CD14-positive monocyte (primary cell): ENCODE results near the gene LDLRAD2. TPM values are rescaled to one million over a fixed set of nuclear protein-coding genes. Genes with fewer than 3 reads are reported as not detected.
"Not testable (repeated sequence)": the region's sequence is repeated elsewhere in the genome, so short reads cannot be mapped to it uniquely, and the experiment has no call there.

Experiments used
- DNase-seq, 3 donors: peaks; one replicate each; pipeline ENCODE4 v3.0.0-alpha.2; 2011 to 2022
- H2AFZ ChIP-seq: 2 replicates; pipeline ENCODE4 v1.6.0; 2012; ENCODE audit warnings: mild to moderate bottlenecking, low read depth, low read length, inconsistent platforms; ENCODE audit not compliant: insufficient read depth, poor library complexity, severe bottlenecking
- H3K27ac ChIP-seq, 2 donors: 1 replicate in 1 of 2; 2 replicates in 1 of 2; pipeline ENCODE4 v1.5.1; 2012 to 2013; ENCODE audit warnings: low read length in 2 of 2, control low read depth in 1 of 2, inconsistent platforms in 1 of 2, low read depth in 1 of 2, mild to moderate bottlenecking in 1 of 2
- H3K27me3 ChIP-seq, 2 donors: one replicate each; pipeline versions ENCODE4 v1.6.0 to v1.6.1; 2011 to 2013; ENCODE audit warnings: low read length in 2 of 2; ENCODE audit not compliant: control insufficient read depth in 2 of 2, insufficient read depth in 2 of 2
- H3K36me3 ChIP-seq, 2 donors: replicated peaks in 1 of 2; 1 replicate in 1 of 2; 2 replicates in 1 of 2; pipeline versions ENCODE4 v1.5.1 to v1.6.1; 2012 to 2013; ENCODE audit warnings: low read length in 2 of 2, control low read depth in 1 of 2, inconsistent platforms in 1 of 2, mild to moderate bottlenecking in 1 of 2; ENCODE audit not compliant: insufficient read depth in 2 of 2, control insufficient read depth in 1 of 2
- H3K4me1 ChIP-seq, 2 donors: 1 replicate in 1 of 2; 2 replicates in 1 of 2; pipeline versions ENCODE4 v1.5.1 to v1.6.1; 2012 to 2013; ENCODE audit warnings: low read length in 2 of 2, control low read depth in 1 of 2, inconsistent platforms in 1 of 2, mild to moderate bottlenecking in 1 of 2, moderate library complexity in 1 of 2; ENCODE audit not compliant: insufficient read depth in 2 of 2, control insufficient read depth in 1 of 2
- H3K4me2 ChIP-seq: replicated peaks from 2 replicates; pipeline ENCODE3; 2012; ENCODE audit warnings: low read length, moderate library complexity, mild to moderate bottlenecking; ENCODE audit not compliant: poor library complexity, severe bottlenecking; ENCODE audit errors: extremely low read depth
- H3K4me3 ChIP-seq, 3 experiments: fragments of 200-600 bp in 1 of 3; sonication (generic) in 1 of 3; replicated peaks in 1 of 3; 1 replicate in 2 of 3; 2 replicates in 1 of 3; pipeline ENCODE4 v1.5.1; 2011 to 2013; ENCODE audit warnings: low read length in 3 of 3, mild to moderate bottlenecking in 3 of 3, control low read depth in 2 of 3, low read depth in 2 of 3, inconsistent platforms in 1 of 3, moderate library complexity in 1 of 3
- H3K79me2 ChIP-seq: 2 replicates; pipeline ENCODE4 v1.6.0; 2012; ENCODE audit warnings: mild to moderate bottlenecking, control low read depth, inconsistent platforms, low read length, moderate library complexity; ENCODE audit not compliant: insufficient read depth
- H3K9ac ChIP-seq: 2 replicates; pipeline ENCODE4 v1.6.0; 2017; ENCODE audit warnings: low read length, mild to moderate bottlenecking; ENCODE audit not compliant: insufficient read depth, poor library complexity, severe bottlenecking
- H3K9me3 ChIP-seq, 2 donors: replicated peaks in 1 of 2; 1 replicate in 1 of 2; 2 replicates in 1 of 2; pipeline versions ENCODE4 v1.5.1 to v1.6.1; 2012 to 2013; ENCODE audit warnings: low read length in 2 of 2, control low read depth in 1 of 2; ENCODE audit not compliant: control insufficient read depth in 1 of 2, insufficient read depth in 1 of 2
- H4K20me1 ChIP-seq: 2 replicates; pipeline ENCODE4 v1.6.0; 2012; ENCODE audit warnings: mild to moderate bottlenecking, low read length, control low read depth, moderate library complexity; ENCODE audit not compliant: insufficient read depth
- H3K27ac Mint-ChIP-seq, 7 donors: one replicate each; pipeline ENCODE4 v1.8.0; 2020; ENCODE audit warnings: mild to moderate bottlenecking in 7 of 7, mixed read lengths in 7 of 7, moderate library complexity in 6 of 7, inconsistent platforms in 2 of 7
- H3K27me3 Mint-ChIP-seq, 3 donors: one replicate each; pipeline ENCODE4 v1.8.0; 2021 to 2022; ENCODE audit warnings: low read depth in 3 of 3, mild to moderate bottlenecking in 3 of 3, mixed read lengths in 3 of 3, moderate library complexity in 3 of 3, inconsistent platforms in 1 of 3
- H3K36me3 Mint-ChIP-seq, 2 donors: one replicate each; pipeline ENCODE4 v1.8.0; 2020; ENCODE audit warnings: mixed read lengths in 2 of 2, inconsistent platforms in 1 of 2, mild to moderate bottlenecking in 1 of 2
- H3K4me1 Mint-ChIP-seq: one replicate; pipeline ENCODE4 v1.8.0; 2020; ENCODE audit warnings: mild to moderate bottlenecking, mixed read lengths
- H3K4me3 Mint-ChIP-seq, 2 donors: one replicate each; pipeline ENCODE4 v1.8.0; 2020; ENCODE audit warnings: mild to moderate bottlenecking in 2 of 2, mixed read lengths in 2 of 2, moderate library complexity in 1 of 2
- H3K9me3 Mint-ChIP-seq, 7 donors: one replicate each; pipeline ENCODE4 v1.8.0; 2020 to 2022; ENCODE audit warnings: mixed read lengths in 7 of 7, mild to moderate bottlenecking in 6 of 7, moderate library complexity in 6 of 7, inconsistent platforms in 2 of 7
- CTCF ChIP-seq: fragments of 200-600 bp; IDR thresholded peaks from one replicate; pipeline ENCODE4 v1.8.0; 2022; ENCODE audit warnings: antibody characterized with exemption, mild to moderate bottlenecking
- WGBS: methylation state at CpG from one replicate; pipeline ENCODE4 v1.1.5; 2013; ENCODE audit warnings: missing lambda C conversion rate; ENCODE audit not compliant: insufficient coverage; 5-methylcytosine and 5-hydroxymethylcytosine counted together
- intact Hi-C, 2 donors: fragments of 100-400 bp; cut with micrococcal nuclease; formaldehyde crosslinking; loops; one replicate each; pipeline versions ENCODE4 v1.15.0 to v1.15.1; 2023
- polyA plus RNA-seq, 3 donors: library from polyadenylated mRNA; depleted of rRNA in 1 of 3; unstranded in 2 of 3; stranded (reverse) in 1 of 3; fragments of 300-500 nt in 2 of 3; fragments of >200 nt in 1 of 3; fragmentation: Illumina TruSeq in 2 of 3; gene quantifications; 1 replicate in 2 of 3; 2 replicates in 1 of 3; pipeline ENCODE4 v1.2.3, GENCODE V29; 2012 to 2021

The LDLRAD2 gene
- polyA plus RNA-seq, 3 donors = 0.63 TPM; not detected in 2

GRCh38 chr1:21770201-21770600 is 41.9 kb upstream of the LDLRAD2 start:
- H3K27me3 ChIP-seq = no peaks in the 10 kb centered on the region
- H3K27ac Mint-ChIP-seq = peak overlapping the region; percentile 7 to 94 (median 90)
- H3K27me3 Mint-ChIP-seq = no peaks in the 10 kb centered on the region
- H2AFZ ChIP-seq = no peak overlapping the region
- no peaks in the 10 kb centered on the region for H3K36me3 ChIP-seq
- H3K79me2 ChIP-seq = peaks cover 93% of the 10 kb centered on the region
- H3K4me2 ChIP-seq = no peak overlapping the region
- H3K4me1 ChIP-seq = peaks cover 88 to 89% of the 10 kb centered on the region in 2 donors
- no peak overlapping the region for H3K4me3 Mint-ChIP-seq
- DNase-seq = no peak
- H3K9me3 ChIP-seq = no peaks in the 10 kb centered on the region
- H4K20me1 ChIP-seq = peaks cover 11% of the 10 kb centered on the region
- H3K4me1 Mint-ChIP-seq = peaks cover 84% of the 10 kb centered on the region
- TF ChIP-seq CTCF = no peak
- H3K36me3 Mint-ChIP-seq = peaks cover 8 to 18% of the 10 kb centered on the region in 2 donors
- peaks cover 0 to 2% (median 0%) of the 10 kb centered on the region in 7 donors for H3K9me3 Mint-ChIP-seq
- intact Hi-C loops = no loop called here
- H3K9ac ChIP-seq = no peak overlapping the region
- no peak overlapping the region for H3K4me3 ChIP-seq
- 100% methylated on average over 2 of the region's 2 CpGs for WGBS
- peak overlapping the region; percentile 8 to 87 for H3K27ac ChIP-seq

- H3K36me3 ChIP-seq, H3K4me3 ChIP-seq, H3K4me3 Mint-ChIP-seq, H3K9ac ChIP-seq, H3K4me2 ChIP-seq, H3K27me3 Mint-ChIP-seq, intact Hi-C loops, H2AFZ ChIP-seq, H3K9me3 ChIP-seq, DNase-seq, H3K27me3 ChIP-seq, H3K9me3 Mint-ChIP-seq: not testable (repeated sequence)
- H3K4me1 ChIP-seq = peaks cover 88 to 89% of the 10 kb centered on the region in 2 donors
- H3K27ac ChIP-seq = peak overlapping the region; percentile 8 to 87
- Mint-ChIP-seq H3K4me1 (peaks cover 84% of the 10 kb centered on the region), H3K27ac (peak overlapping the region; percentile 7 to 94 (median 90)), H3K36me3 (peaks cover 8 to 17% of the 10 kb centered on the region in 2 donors)
- 87% methylated on average over 6 of the region's 9 CpGs for WGBS
- peaks cover 11% of the 10 kb centered on the region for H4K20me1 ChIP-seq
- peaks cover 93% of the 10 kb centered on the region for H3K79me2 ChIP-seq
Measured at GRCh38 chr1:21770602-21771001, 41.5 kb upstream of the LDLRAD2 start.

GRCh38 chr1:21771672-21772071 is 40.4 kb upstream of the LDLRAD2 start:
- H3K36me3 ChIP-seq, intact Hi-C loops, H3K9me3 Mint-ChIP-seq, H2AFZ ChIP-seq, H3K27me3 Mint-ChIP-seq, H3K9me3 ChIP-seq, H3K27me3 ChIP-seq: not testable (repeated sequence)
- Histone ChIP-seq H4K20me1 (peaks cover 14% of the 10 kb centered on the region), H3K4me3 (peak overlapping the region in 2 of 3 experiments; percentile 14 to 61), H3K79me2 (peaks cover 93% of the 10 kb centered on the region), H3K27ac (peak overlapping the region; percentile 49 to 74), H3K4me2 (peak overlapping the region; percentile 61), H3K4me1 (peaks cover 85 to 87% of the 10 kb centered on the region in 2 donors), H3K9ac (peak overlapping the region; percentile 21)
- Mint-ChIP-seq H3K36me3 (peaks cover 8 to 13% of the 10 kb centered on the region in 2 donors), H3K4me1 (peaks cover 83% of the 10 kb centered on the region), H3K27ac (peak overlapping the region; percentile 91 to 94 (median 93)), H3K4me3 (peak overlapping the region; percentile 69 to 81)
- no CpG with 5 or more reads among the region's 10 CpGs for WGBS
- DNase-seq = peak in 1 of 3 donors; percentile 19
